NCI-H2171 treated with DMSO at 0.1 percent for 48 hours (cell line): ENCODE data around the gene NINJ1.

Experiments
- DNase-seq: peaks from one replicate; lab custom pipeline; 2025; lab: John Stamatoyannopoulos, UW

The NINJ1 gene

GRCh38 chr9:93099551-93100275, 34.3 kb downstream of the NINJ1 start:
- no peak for DNase-seq

GRCh38 chr9:93098236-93098946, 35.7 kb downstream of the NINJ1 start:
- DNase-seq: no peak

GRCh38 chr9:93097511-93098201, 36.4 kb downstream of the NINJ1 start:
- DNase-seq: no peak

GRCh38 chr9:93096811-93097382, 37.2 kb downstream of the NINJ1 start:
- DNase-seq: no peak

GRCh38 chr9:93096131-93096802, 37.8 kb downstream of the NINJ1 start, which contains the start of gene CARD19:
CARD19 (plus strand) TSS chr9:93096217; CDS start chr9:93096346, 129 bp downstream.
- DNase-seq: peak; percentile 17

- DNase-seq: peak; percentile 99
Observed at GRCh38 chr9:93095205-93096130, 38.6 kb downstream of the NINJ1 start.

- DNase-seq: no peak
Observed at GRCh38 chr9:93094658-93095204, 39.3 kb downstream of the NINJ1 start.

GRCh38 chr9:93093877-93094657, 40.0 kb downstream of the NINJ1 start:
- DNase-seq: no peak

- no peak for DNase-seq
Observed at GRCh38 chr9:93093127-93093876, 40.7 kb downstream of the NINJ1 start.

GRCh38 chr9:93092251-93092991, 41.6 kb downstream of the NINJ1 start:
- DNase-seq: no peak

GRCh38 chr9:93091453-93092081, 42.5 kb downstream of the NINJ1 start:
- no peak for DNase-seq

- DNase-seq: no peak
Observed at GRCh38 chr9:93091056-93091452, 43.0 kb downstream of the NINJ1 start.

GRCh38 chr9:93090091-93090655, 43.9 kb downstream of the NINJ1 start:
- DNase-seq: no peak

GRCh38 chr9:93089481-93089991, 44.5 kb downstream of the NINJ1 start:
- DNase-seq: no peak

GRCh38 chr9:93089024-93089423, 45.0 kb downstream of the NINJ1 start:
- DNase-seq: no peak

- DNase-seq: no peak
Observed at GRCh38 chr9:93088656-93089015, 45.4 kb downstream of the NINJ1 start.

GRCh38 chr9:93087971-93088655, 45.9 kb downstream of the NINJ1 start:
- no peak for DNase-seq
